Upper lobe of left lung (tissue), 6 donors: Measurements from ENCODE around the gene ADH4. TPM values are rescaled to one million over a fixed set of nuclear protein-coding genes. Genes with fewer than 3 reads are reported as not detected.
A peak's percentile ranks its signal among the peaks of the same experiment; 100 is the strongest.
"Not testable (repeated sequence)": the region's sequence is repeated elsewhere in the genome, so short reads cannot be mapped to it uniquely, and the experiment has no call there.

Experiments used
- ATAC-seq, 2 donors: fragments of 200-7000 bp; cut with Tn5 transposase; one replicate each; pipeline ENCODE4 v1.9.1; 2022; ENCODE audit warnings: mild to moderate bottlenecking in 2 of 2, moderate library complexity in 2 of 2; ENCODE audit not compliant: low FRiP score in 2 of 2
- DNase-seq, 2 donors: peaks; one replicate each; pipeline ENCODE4 v3.0.0-alpha.2; 2019 to 2020
- H3K27ac ChIP-seq, 4 donors: fragments of 200-600 bp; sonication (generic); one replicate each; pipeline ENCODE4 v1.5.1; 2016 to 2019
- H3K27me3 ChIP-seq, 4 donors: fragments of 200-600 bp; sonication (generic); one replicate each; pipeline ENCODE4 v1.5.1; 2017 to 2019
- H3K36me3 ChIP-seq, 4 donors: fragments of 200-600 bp; sonication (generic); one replicate each; pipeline ENCODE4 v1.5.1; 2016 to 2019
- H3K4me1 ChIP-seq, 4 donors: fragments of 200-600 bp; sonication (generic); one replicate each; pipeline ENCODE4 v1.5.1; 2018 to 2019
- H3K4me3 ChIP-seq, 4 donors: fragments of 200-600 bp; sonication (generic); one replicate each; pipeline ENCODE4 v1.5.1; 2017 to 2019; ENCODE audit warnings: mild to moderate bottlenecking in 2 of 4, moderate library complexity in 1 of 4
- H3K9me3 ChIP-seq, 4 donors: fragments of 200-600 bp; sonication (generic); one replicate each; pipeline ENCODE4 v1.5.1; 2018 to 2019
- CTCF ChIP-seq, 6 experiments: fragments of 450-650 bp in 4 of 6; fragments of 200-600 bp in 2 of 6; sonication (generic) in 2 of 6; IDR thresholded peaks; one replicate each; pipeline ENCODE4 v1.5.1; 2016 to 2019; ENCODE audit warnings: antibody characterized with exemption in 6 of 6
- EP300 ChIP-seq, 4 donors: sonication (generic); formaldehyde crosslinking; IDR thresholded peaks; one replicate each; pipeline ENCODE4 v1.5.1; 2017; ENCODE audit warnings: antibody characterized with exemption in 4 of 4, control low read depth in 2 of 4
- POLR2A ChIP-seq, 4 donors: fragments of 450-650 bp; IDR thresholded peaks; one replicate each; pipeline ENCODE4 v1.5.1; 2016 to 2017; ENCODE audit warnings: antibody characterized with exemption in 4 of 4, mild to moderate bottlenecking in 2 of 4
- POLR2AphosphoS5 ChIP-seq, 2 donors: sonication (generic); formaldehyde crosslinking; IDR thresholded peaks; one replicate each; pipeline ENCODE4 v1.5.1; 2017; ENCODE audit warnings: antibody characterized with exemption in 2 of 2
- WGBS, 2 donors: methylation state at CpG; one replicate each; pipeline ENCODE4 v1.1.5; 2017 to 2018; 5-methylcytosine and 5-hydroxymethylcytosine counted together
- total RNA-seq, 6 donors: library from RNA; depleted of rRNA in 4 of 6; stranded (reverse); fragments of >200 nt in 4 of 6; gene quantifications; one replicate each; pipeline versions ENCODE4 v1.1.0 to v1.2.1, GENCODE V29; 2016 to 2021
- donor health status: DM: no; HTN: no; CAD: no; lungs with moderate emphysema.
- donor health status: DM: no; HTN: yes; CAD: no; lungs with severe emphysema.

ADH4 gene
- total RNA-seq, 6 donors from 2014 or later: 0.22 to 0.67 (median 0.31) TPM; not detected in 3

GRCh38 chr4:99131378-99131777, 12.7 kb downstream of the ADH4 start:
- Histone ChIP-seq H3K27ac (no peak overlapping the region), H3K27me3 (no peaks in the 10 kb centered on the region), H3K9me3 (no peaks in the 10 kb centered on the region), H3K36me3 (no peaks in the 10 kb centered on the region), H3K4me1 (no peaks in the 10 kb centered on the region), H3K4me3 (no peak overlapping the region)
- no peak for ATAC-seq
- TF ChIP-seq POLR2AphosphoS5 (IDR thresholded peaks at IDR 0.05) (no peak), CTCF (IDR thresholded peaks at IDR 0.05) (no peak), EP300 (IDR thresholded peaks at IDR 0.05) (no peak), POLR2A (IDR thresholded peaks at IDR 0.05) (no peak)
- DNase-seq: no peak
- WGBS, 2 donors: 50 to 93% methylated on average over 1 to 2 of the region's 2 CpGs

DNA sequence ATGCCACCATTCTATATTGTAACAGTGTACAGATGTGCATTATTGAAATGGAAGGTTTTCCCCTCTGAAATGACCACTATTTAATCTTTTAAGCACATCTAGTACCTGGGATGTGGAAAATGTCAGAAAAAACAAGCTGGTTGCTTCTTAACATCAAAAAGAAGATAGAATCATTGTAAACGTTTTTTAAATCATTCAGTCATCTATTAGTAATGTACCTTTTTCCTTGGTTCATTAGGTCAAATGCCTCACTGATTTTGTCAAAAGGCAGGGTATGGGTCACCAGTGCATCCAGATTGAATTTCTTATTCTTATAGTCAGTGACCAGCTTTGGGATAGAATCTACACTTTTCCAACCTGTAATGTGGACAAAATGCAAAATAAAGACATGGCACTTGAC, 17.7 kb downstream of the ADH4 start:
- H3K27me3 ChIP-seq: no peaks in the 10 kb centered on the region
- no peak for TF ChIP-seq CTCF (IDR thresholded peaks at IDR 0.05)
- no peak for TF ChIP-seq POLR2AphosphoS5 (IDR thresholded peaks at IDR 0.05)
- no peak for TF ChIP-seq EP300 (IDR thresholded peaks at IDR 0.05)
- no peak for TF ChIP-seq POLR2A (IDR thresholded peaks at IDR 0.05)
- no peak for ATAC-seq
- 70 to 73% methylated on average over 1 of the region's 1 CpG for WGBS, 2 donors
- no peaks in the 10 kb centered on the region for H3K9me3 ChIP-seq
- H3K4me3 ChIP-seq: no peak overlapping the region
- no peak overlapping the region for H3K27ac ChIP-seq
- no peaks in the 10 kb centered on the region for H3K4me1 ChIP-seq
- DNase-seq: no peak
- H3K36me3 ChIP-seq: no peaks in the 10 kb centered on the region

DNA sequence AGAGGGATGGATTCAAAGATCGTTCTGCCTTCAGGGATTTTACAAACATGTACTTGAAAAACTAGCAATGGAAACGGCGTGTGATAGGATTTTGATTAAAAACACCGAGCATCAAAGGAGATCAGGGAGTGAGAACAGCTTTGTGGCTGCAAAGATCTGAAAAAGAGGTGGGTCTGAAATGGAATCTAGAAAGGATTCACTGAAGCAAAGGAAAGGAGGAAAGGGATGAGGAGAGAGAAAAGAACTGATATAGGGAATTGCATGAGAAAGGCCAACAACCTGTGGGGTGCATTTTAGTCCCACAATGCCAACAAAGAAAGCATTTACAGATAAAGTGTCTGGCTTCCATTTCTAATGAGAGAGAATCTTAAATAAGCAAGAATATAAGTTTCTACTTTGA, 23.1 kb downstream of the ADH4 start:
- ATAC-seq (no peak), DNase-seq (no peak)
- no peaks in the 10 kb centered on the region for H3K27me3 ChIP-seq
- H3K27ac ChIP-seq: no peak overlapping the region
- 62 to 93% methylated on average over 4 of the region's 4 CpGs for WGBS, 2 donors
- no peaks in the 10 kb centered on the region for H3K9me3 ChIP-seq
- H3K4me1 ChIP-seq: peaks cover 0 to 4% (median 0%) of the 10 kb centered on the region in 4 donors
- H3K36me3 ChIP-seq: no peaks in the 10 kb centered on the region
- TF ChIP-seq CTCF (IDR thresholded peaks at IDR 0.05) (no peak), POLR2AphosphoS5 (IDR thresholded peaks at IDR 0.05) (no peak), POLR2A (IDR thresholded peaks at IDR 0.05) (no peak), EP300 (IDR thresholded peaks at IDR 0.05) (no peak)
- no peak overlapping the region for H3K4me3 ChIP-seq

- H3K4me1 ChIP-seq: peaks cover 0 to 4% (median 0%) of the 10 kb centered on the region in 4 donors
- TF ChIP-seq EP300 (IDR thresholded peaks at IDR 0.05) (no peak), CTCF (IDR thresholded peaks at IDR 0.05) (no peak), POLR2AphosphoS5 (IDR thresholded peaks at IDR 0.05) (no peak), POLR2A (IDR thresholded peaks at IDR 0.05) (no peak)
- ATAC-seq: no peak
- H3K9me3 ChIP-seq: no peaks in the 10 kb centered on the region
- WGBS, 2 donors: 89 to 96% methylated on average over 2 to 5 of the region's 5 CpGs
- H3K27ac ChIP-seq: no peak overlapping the region
- no peaks in the 10 kb centered on the region for H3K36me3 ChIP-seq
- H3K4me3 ChIP-seq: no peak overlapping the region
- H3K27me3 ChIP-seq: no peaks in the 10 kb centered on the region
- peak in 1 of 2 donors; percentile 18 for DNase-seq
Measured at GRCh38 chr4:99120501-99120900, 23.6 kb downstream of the ADH4 start.

- TF ChIP-seq EP300 (IDR thresholded peaks at IDR 0.05) (no peak), CTCF (IDR thresholded peaks at IDR 0.05) (peak in 2 of 6 experiments; percentile 7)
- Histone ChIP-seq H3K27me3 (no peaks in the 10 kb centered on the region), H3K27ac (no peak overlapping the region), H3K4me1 (peaks cover 0 to 4% (median 0%) of the 10 kb centered on the region in 4 donors), H3K36me3 (no peaks in the 10 kb centered on the region), H3K9me3 (no peaks in the 10 kb centered on the region), H3K4me3 (no peak overlapping the region)
- ATAC-seq (peak in 1 of 2 donors; percentile 36), DNase-seq (no peak)
- WGBS, 2 donors: 40 to 43% methylated on average over 8 to 9 of the region's 9 CpGs
Measured at GRCh38 chr4:99117876-99118693, 26.0 kb downstream of the ADH4 start.

DNA sequence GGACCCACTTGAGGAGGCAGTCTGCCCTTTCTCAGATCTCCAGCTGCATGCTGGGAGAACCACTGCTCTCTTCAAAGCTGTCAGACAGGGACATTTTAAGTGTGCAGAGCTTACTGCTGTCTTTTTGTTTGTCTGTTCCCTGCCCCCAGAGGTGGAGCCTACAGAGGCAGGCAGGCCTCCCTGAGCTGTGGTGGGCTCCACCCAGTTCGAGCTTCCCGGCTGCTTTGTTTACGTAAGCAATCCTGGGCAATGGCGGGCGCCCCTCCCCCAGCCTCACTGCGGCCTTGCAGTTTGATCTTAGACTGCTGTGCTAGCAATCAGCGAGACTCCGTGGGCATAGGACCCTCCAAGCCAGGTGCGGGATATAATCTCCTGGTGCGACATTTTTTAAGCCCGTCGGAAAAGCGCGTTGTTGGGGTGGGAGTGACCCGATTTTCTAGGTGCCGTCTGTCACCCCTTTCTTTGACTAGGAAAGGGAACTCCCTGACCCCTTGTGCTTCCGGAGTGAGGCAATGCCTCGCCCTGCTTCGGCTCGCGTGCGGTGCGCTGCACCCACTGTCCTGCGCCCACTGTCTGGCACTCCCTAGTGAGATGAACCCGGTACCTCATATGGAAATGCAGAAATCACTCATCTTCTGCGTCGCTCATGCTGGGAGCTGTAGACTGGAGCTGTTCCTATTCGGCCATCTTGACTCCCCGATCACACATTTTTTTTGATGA, 26.8 kb downstream of the ADH4 start:
- ATAC-seq, H3K27ac ChIP-seq, H3K9me3 ChIP-seq, H3K4me3 ChIP-seq, H3K27me3 ChIP-seq, H3K4me1 ChIP-seq, H3K36me3 ChIP-seq: not testable (repeated sequence)
- 82 to 84% methylated on average over 29 of the region's 29 CpGs for WGBS, 2 donors
- DNase-seq: peak in 1 of 2 donors; percentile 66

- not testable (repeated sequence) for H3K36me3 ChIP-seq, H3K27ac ChIP-seq, ATAC-seq, H3K4me3 ChIP-seq, H3K27me3 ChIP-seq, H3K4me1 ChIP-seq, DNase-seq, H3K9me3 ChIP-seq
- WGBS, 2 donors: 88 to 91% methylated on average over 12 of the region's 12 CpGs
Measured at GRCh38 chr4:99109286-99109685, 34.8 kb downstream of the ADH4 start.
